Measurements from ENCODE around the gene NGDN.
"Not testable (repeated sequence)": the region's sequence is repeated elsewhere in the genome, so short reads cannot be mapped to it uniquely, and the experiment has no call there.

NGDN gene

GRCh38 chr14:23469127-23469905, at the start of gene NGDN:
TSS of gene NGDN (plus strand) at chr14:23469703. CDS start at chr14:23469716, 13 bp downstream.
- peak; percentile 79 for DNase-seq (ENCODE audit: low read depth, low spot score)

GRCh38 chr14:23421594-23421993, 47.9 kb upstream of the NGDN start:
- DNase-seq (ENCODE audit: low read depth, low spot score), result no peak

GRCh38 chr14:23423657-23424056, 45.8 kb upstream of the NGDN start:
- no peak for DNase-seq (ENCODE audit: low read depth, low spot score)

- DNase-seq (ENCODE audit: low read depth, low spot score), result no peak
These were observed 44.3 kb upstream of the NGDN start for GRCh38 chr14:23425169-23425568.

GRCh38 chr14:23425798-23426197, 43.7 kb upstream of the NGDN start:
- DNase-seq (ENCODE audit: low read depth, low spot score), result not testable (repeated sequence)

GRCh38 chr14:23428686-23429495, 40.6 kb upstream of the NGDN start:
- no peak for DNase-seq (ENCODE audit: low read depth, low spot score)

GRCh38 chr14:23430016-23430722, 39.3 kb upstream of the NGDN start:
- DNase-seq (ENCODE audit: low read depth, low spot score), result no peak

- no peak for DNase-seq (ENCODE audit: low read depth, low spot score)
These were observed 38.8 kb upstream of the NGDN start for GRCh38 chr14:23430723-23431085.

- no peak for DNase-seq (ENCODE audit: low read depth, low spot score)
These were observed 38.0 kb upstream of the NGDN start for GRCh38 chr14:23431486-23431885.

GRCh38 chr14:23432102-23432925, 37.2 kb upstream of the NGDN start:
- DNase-seq (ENCODE audit: low read depth, low spot score), result no peak

- no peak for DNase-seq (ENCODE audit: low read depth, low spot score)
These were observed 36.6 kb upstream of the NGDN start for GRCh38 chr14:23432946-23433345.

GRCh38 chr14:23433457-23433856, 36.0 kb upstream of the NGDN start:
- no peak for DNase-seq (ENCODE audit: low read depth, low spot score)

GRCh38 chr14:23434488-23435222, 34.8 kb upstream of the NGDN start:
- DNase-seq (ENCODE audit: low read depth, low spot score), result no peak

- no peak for DNase-seq (ENCODE audit: low read depth, low spot score)
These were observed 33.8 kb upstream of the NGDN start, which contains the start of gene MYH7 for GRCh38 chr14:23435543-23436326. TSS of gene MYH7 (minus strand) at chr14:23435660. CDS start at chr14:23433732, 1,928 bp downstream.

GRCh38 chr14:23436327-23437132, 33.0 kb upstream of the NGDN start:
- no peak for DNase-seq (ENCODE audit: low read depth, low spot score)

- DNase-seq (ENCODE audit: low read depth, low spot score), result no peak
These were observed 32.1 kb upstream of the NGDN start for GRCh38 chr14:23437133-23438100.

GRCh38 chr14:23438101-23438971, 31.2 kb upstream of the NGDN start:
- no peak for DNase-seq (ENCODE audit: low read depth, low spot score)

Measured in activated naive CD8-positive, alpha-beta T cell treated with anti-CD3 and anti-CD28 coated beads, Interleukin-2, amount 50 U/mL, for 16 hours (primary cell).